SK-N-SH (cell line): Measurements from ENCODE around the gene EOLA1.

Source experiments
- GABPA ChIP-seq: IDR thresholded peaks from 2 replicates; pipeline ENCODE4 v1.4.0; 2012; ENCODE audit warnings: low read depth, mild to moderate bottlenecking
- PBX3 ChIP-seq: IDR thresholded peaks from 2 replicates; pipeline ENCODE4; 2012
- RAD21 ChIP-seq: IDR thresholded peaks from 2 replicates; pipeline ENCODE4 v1.6.1; 2012; ENCODE audit warnings: mild to moderate bottlenecking, low read length
- SMC3 ChIP-seq: IDR thresholded peaks from 2 replicates; pipeline ENCODE4 v1.6.1; 2012; ENCODE audit warnings: low read depth, low read length, improper control_type of control experiment
- TF ChIP-seq, protein P1 (sequence below): fragments of 200-600 bp; sonication (generic); IDR thresholded peaks from 2 replicates; pipeline ENCODE4 v1.6.1; 2017; ENCODE audit warnings: antibody characterized with exemption, mild to moderate bottlenecking, moderate library complexity
- TF ChIP-seq, protein P2 (sequence below): IDR thresholded peaks from 2 replicates; pipeline ENCODE4 v1.4.0; 2012; ENCODE audit warnings: low read depth

DNA sequence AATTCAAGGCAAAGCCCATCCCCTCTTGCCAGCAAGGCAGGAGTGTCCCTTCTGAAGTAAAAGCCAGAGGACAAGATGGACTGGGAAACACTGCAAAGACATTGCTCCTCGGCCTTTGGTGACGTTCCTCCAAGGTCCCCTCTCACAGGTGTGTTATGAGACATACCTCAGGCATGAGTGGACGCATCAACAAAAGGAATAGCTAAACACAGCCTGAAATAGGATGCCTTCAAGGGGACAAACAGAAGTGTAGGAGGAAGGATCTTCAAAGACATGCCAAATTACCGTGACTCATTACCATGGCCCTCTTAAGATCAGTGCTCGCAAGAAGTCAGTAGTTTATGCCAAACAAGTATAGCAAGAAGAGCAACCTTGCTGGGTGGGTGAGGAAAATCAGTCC, 29.7 kb upstream of the EOLA1 start:
- TF ChIP-seq SMC3 (no peak), GABPA (no peak), RAD21 (no peak), PBX3 (no peak)
- TF ChIP-seq, protein P1, sequence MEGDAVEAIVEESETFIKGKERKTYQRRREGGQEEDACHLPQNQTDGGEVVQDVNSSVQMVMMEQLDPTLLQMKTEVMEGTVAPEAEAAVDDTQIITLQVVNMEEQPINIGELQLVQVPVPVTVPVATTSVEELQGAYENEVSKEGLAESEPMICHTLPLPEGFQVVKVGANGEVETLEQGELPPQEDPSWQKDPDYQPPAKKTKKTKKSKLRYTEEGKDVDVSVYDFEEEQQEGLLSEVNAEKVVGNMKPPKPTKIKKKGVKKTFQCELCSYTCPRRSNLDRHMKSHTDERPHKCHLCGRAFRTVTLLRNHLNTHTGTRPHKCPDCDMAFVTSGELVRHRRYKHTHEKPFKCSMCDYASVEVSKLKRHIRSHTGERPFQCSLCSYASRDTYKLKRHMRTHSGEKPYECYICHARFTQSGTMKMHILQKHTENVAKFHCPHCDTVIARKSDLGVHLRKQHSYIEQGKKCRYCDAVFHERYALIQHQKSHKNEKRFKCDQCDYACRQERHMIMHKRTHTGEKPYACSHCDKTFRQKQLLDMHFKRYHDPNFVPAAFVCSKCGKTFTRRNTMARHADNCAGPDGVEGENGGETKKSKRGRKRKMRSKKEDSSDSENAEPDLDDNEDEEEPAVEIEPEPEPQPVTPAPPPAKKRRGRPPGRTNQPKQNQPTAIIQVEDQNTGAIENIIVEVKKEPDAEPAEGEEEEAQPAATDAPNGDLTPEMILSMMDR, result no peak
- TF ChIP-seq, protein P2, sequence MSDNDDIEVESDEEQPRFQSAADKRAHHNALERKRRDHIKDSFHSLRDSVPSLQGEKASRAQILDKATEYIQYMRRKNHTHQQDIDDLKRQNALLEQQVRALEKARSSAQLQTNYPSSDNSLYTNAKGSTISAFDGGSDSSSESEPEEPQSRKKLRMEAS, result no peak
